GM10847 (cell line): ENCODE data around the gene SLC6A19.

Source experiments
- POLR2A ChIP-seq: IDR thresholded peaks from 2 replicates; pipeline ENCODE4 v1.6.1; 2011; ENCODE audit not compliant: insufficient read length; ENCODE audit errors: extremely low read depth

The SLC6A19 gene

GRCh38 chr5:1225081-1225480 is 23.7 kb downstream of the SLC6A19 start, which contains the start of gene SLC6A18:
TSS of gene SLC6A18 (plus strand) at chr5:1225381. CDS start at chr5:1225478, 97 bp downstream.
- TF ChIP-seq POLR2A: no peak

DNA sequence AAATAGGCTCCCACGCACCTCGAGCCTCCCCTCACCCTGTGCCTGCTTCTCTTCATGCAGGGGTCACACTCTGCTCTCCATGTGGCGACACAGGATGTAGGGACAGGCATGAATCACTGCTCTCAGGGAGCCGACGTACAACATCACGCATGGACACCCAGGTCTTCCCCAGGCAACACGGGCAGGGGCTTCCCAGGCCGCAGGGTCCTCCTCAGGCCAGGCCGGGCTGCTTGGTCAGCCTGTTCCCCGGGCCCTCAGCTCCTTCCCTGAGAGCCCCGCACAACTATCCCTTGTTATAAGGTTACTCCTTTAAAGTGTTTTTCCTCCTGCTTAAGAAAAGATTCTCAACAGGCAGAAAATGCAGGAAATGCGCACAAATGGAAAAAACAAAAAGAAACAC is 24.8 kb downstream of the SLC6A19 start:
- TF ChIP-seq POLR2A: no peak

GRCh38 chr5:1226839-1227581 is 25.6 kb downstream of the SLC6A19 start:
- no peak for TF ChIP-seq POLR2A

DNA sequence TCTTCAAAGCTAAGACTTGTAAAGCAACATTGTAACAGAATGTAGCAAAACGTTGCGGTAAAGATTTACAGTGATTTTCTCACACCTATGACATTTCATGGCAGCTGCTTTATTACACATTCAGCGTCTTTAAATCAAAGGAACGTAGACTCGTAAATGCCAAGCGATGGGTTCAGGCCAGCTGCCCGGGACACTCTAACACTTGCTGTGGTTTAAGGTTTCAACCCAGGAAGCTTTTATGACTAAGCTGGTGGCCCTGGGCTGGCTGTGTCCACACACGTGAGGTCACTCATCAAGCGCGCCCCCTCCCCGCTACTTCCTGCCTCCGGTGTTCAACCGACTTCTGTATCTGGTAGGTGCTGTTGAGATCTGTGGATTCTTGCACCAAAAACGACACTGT is 26.3 kb downstream of the SLC6A19 start:
- no peak for TF ChIP-seq POLR2A

DNA sequence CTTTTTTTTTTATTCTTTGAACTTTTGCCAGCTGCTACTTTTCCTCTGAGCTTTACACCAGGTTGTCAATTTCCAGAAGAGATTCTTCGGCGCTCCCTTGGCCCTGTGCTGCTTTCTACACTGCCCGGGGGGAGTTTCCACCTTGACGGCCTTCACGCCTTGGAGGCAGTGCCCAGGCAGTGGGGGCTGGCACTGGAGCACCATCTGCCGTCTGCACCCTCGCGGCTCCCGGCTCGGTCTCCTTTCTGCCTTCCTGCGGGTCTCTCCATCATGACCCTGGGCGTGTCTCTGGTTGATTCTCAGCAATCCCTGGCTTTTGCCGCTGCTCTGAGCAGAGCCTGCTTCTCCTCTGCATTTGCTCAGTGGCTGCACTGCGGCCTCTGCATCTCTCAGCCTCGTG is 26.7 kb downstream of the SLC6A19 start:
- no peak for TF ChIP-seq POLR2A

GRCh38 chr5:1229822-1230221 is 28.4 kb downstream of the SLC6A19 start:
- TF ChIP-seq POLR2A: no peak

DNA sequence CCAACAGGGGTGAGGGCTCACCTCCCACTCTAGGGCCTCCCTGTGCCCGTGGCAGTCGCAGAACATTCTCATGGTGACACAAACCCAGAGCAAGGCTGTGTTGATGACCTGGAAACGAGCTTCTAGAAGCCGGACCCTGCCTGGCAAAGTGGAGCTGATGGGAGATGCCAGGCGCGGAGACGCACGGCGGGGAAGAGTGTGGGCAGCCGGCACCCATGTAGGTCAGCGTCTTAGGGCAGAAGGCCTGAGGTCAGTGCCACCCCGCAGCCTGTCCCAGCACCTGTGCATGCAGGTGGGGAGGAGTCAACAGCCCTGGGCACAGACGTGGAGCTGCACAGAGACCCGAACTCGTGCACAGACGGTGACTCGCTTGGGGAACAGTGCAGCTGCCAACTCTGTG is 29.2 kb downstream of the SLC6A19 start:
- no peak for TF ChIP-seq POLR2A

- no peak for TF ChIP-seq POLR2A
These were observed 30.0 kb downstream of the SLC6A19 start for GRCh38 chr5:1231354-1231905.

DNA sequence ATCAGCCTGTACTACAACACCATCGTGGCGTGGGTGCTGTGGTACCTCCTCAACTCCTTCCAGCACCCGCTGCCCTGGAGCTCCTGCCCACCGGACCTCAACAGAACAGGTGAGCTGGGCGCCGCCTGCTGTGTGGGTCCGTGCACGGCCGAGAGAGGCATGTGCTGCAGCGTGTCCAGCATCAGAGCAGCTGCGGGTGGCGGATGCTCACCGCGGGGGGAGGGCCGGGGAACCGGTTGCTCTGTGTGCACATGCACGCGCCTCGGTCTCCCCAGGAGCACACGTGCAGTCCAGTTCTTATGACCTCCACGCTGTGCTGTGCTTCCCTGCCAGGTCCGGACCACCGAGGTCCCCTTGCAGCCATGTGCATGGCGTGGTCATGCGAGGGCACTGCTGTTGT is 31.4 kb downstream of the SLC6A19 start:
- TF ChIP-seq POLR2A: no peak

DNA sequence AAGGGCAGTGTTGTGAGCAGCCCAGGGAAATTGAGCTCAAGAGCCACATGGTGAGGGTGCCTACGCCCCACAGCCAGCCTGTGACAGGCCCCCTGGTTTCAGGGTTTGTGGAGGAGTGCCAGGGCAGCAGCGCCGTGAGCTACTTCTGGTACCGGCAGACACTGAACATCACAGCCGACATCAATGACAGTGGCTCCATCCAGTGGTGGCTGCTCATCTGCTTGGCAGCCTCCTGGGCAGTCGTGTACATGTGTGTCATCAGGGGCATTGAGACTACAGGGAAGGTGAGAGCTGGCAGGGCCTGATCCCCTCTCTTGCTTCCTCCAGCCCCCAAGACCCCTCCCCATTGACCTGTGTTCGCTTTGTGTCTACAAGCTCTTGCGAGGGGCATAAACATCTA is 34.0 kb downstream of the SLC6A19 start:
- no peak for TF ChIP-seq POLR2A

GRCh38 chr5:1235838-1236237 is 34.4 kb downstream of the SLC6A19 start:
- TF ChIP-seq POLR2A: no peak

GRCh38 chr5:1239505-1240251 is 38.3 kb downstream of the SLC6A19 start:
- no peak for TF ChIP-seq POLR2A

DNA sequence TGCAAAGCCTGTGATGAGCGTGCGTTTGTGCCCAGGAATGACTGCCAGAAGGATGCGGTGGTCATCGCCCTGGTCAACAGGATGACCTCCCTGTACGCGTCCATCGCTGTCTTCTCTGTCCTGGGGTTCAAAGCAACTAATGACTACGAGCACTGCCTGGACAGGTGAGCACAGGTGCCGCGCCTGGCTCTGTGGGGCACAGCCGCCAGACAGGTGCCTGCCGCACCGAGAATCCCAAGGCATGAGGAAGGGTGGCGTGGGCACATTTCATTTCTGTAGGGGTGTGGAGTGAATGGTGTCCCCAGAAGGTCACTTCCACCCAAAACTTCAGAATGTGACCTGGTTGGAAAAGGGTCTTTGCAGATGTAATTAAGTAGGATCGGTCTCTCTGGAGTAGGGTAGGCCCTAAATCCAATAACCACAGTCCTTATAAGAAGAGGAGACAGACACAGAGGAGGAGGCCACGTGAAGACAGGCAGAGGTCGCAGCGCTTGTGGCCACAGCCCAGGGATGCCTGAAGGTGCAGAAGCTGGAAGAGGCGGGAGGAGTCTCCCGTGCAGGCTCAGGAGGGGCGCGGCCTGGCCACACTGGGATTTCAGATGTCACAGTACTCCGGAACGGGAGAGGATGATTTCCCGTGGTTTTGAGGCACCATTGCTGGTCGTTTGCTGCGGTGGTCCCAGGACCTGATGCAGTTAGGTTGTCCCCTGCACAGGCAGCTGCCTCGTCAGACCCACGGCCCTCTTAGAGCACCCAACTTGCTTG is 39.3 kb downstream of the SLC6A19 start:
- no peak for TF ChIP-seq POLR2A

DNA sequence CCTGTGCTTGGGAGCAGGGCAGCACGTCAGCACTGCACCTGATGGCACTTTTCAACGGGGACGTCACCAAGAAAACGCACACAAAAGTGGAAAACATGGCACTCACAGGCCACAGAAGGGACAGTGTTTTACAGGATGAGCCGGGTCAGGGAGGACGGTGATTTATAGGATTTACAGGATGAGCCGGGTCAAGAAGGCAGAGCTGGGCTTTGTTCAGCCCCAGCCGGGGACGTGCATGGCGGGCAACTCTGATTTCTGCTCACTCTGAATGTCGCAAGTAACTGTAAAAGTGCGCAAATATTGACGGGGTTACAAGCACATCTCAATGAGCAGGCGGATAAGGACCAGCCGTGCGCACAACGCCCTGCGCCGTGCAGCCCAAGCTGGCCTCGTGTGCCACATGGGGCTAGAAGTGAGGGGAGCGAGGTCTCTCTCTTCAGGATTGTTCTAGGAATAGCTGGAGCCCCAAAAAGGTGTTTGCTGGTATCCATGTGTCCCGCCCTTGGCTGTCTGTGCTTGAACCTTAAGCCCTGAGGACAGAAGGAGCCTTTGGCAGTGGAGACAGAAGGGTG is 40.2 kb downstream of the SLC6A19 start:
- no peak for TF ChIP-seq POLR2A
